C4-2B (cell line): ENCODE data around the gene LLGL1.

ENCODE experiments used
- H3K27ac ChIP-seq: fragments of 450-650 bp; 2 replicates; pipeline ENCODE4 v1.5.1; 2017
- CTCF ChIP-seq: fragments of 450-650 bp; conservative IDR thresholded peaks from 2 replicates; pipeline ENCODE4 v1.5.1; 2017; ENCODE audit warnings: mild to moderate bottlenecking
- ZFX ChIP-seq: fragments of 450-650 bp; IDR thresholded peaks from 2 replicates; pipeline ENCODE4 v1.6.1; 2017

LLGL1 gene

GRCh38 chr17:18258356-18259038 lies 33.1 kb downstream of the LLGL1 start, which contains the start of gene FLII:
TSS of gene FLII (minus strand) at chr17:18258738. CDS start at chr17:18258690, 48 bp downstream.
- peak within 1 kb of the TSS; percentile 95 for H3K27ac ChIP-seq
- TF ChIP-seq ZFX (peak; percentile 98), CTCF (no peak)

GRCh38 chr17:18259621-18260331 lies 34.3 kb downstream of the LLGL1 start:
- H3K27ac ChIP-seq: peak overlapping the region; percentile 89
- no peak for TF ChIP-seq ZFX
- no peak for TF ChIP-seq CTCF

- H3K27ac ChIP-seq: peak within 1 kb of the TSS; percentile 89
- no peak for TF ChIP-seq CTCF
- peak; percentile 90; the same call in 1 of the 2 replicates for TF ChIP-seq ZFX
Measured at GRCh38 chr17:18260332-18261145, 35.1 kb downstream of the LLGL1 start, which contains the start of gene MIEF2. TSS of gene MIEF2 (plus strand) at chr17:18260662. CDS start at chr17:18262721, 2,059 bp downstream.

GRCh38 chr17:18261146-18261515 lies 35.7 kb downstream of the LLGL1 start:
- peak; percentile 52; the same call in 1 of the 2 replicates for TF ChIP-seq ZFX
- no peak for TF ChIP-seq CTCF
- H3K27ac ChIP-seq: peak overlapping the region; percentile 89

GRCh38 chr17:18261659-18262058 lies 36.2 kb downstream of the LLGL1 start:
- H3K27ac ChIP-seq: peak overlapping the region; percentile 89
- TF ChIP-seq ZFX (no peak), CTCF (no peak)

- TF ChIP-seq CTCF: no peak
- no peak for TF ChIP-seq ZFX
Measured at GRCh38 chr17:18262111-18262510, 36.7 kb downstream of the LLGL1 start.

More at GRCh38 chr17:18262111-18262510, 36.7 kb downstream of the LLGL1 start:
- H3K27ac ChIP-seq: peak overlapping the region; percentile 89; the same call in 1 of the 2 replicates
